Prostate gland (tissue), 2 donors: ENCODE results near the gene HTD2.

Experiments used
- CTCF ChIP-seq, 4 experiments: fragments of 200-600 bp in 2 of 4; fragments of 450-650 bp in 2 of 4; sonication (generic) in 2 of 4; IDR thresholded peaks; 1 replicate in 3 of 4; 2 replicates in 1 of 4; pipeline ENCODE4 v1.5.1; 2016 to 2019; ENCODE audit warnings: antibody characterized with exemption in 4 of 4, mild to moderate bottlenecking in 2 of 4, moderate library complexity in 2 of 4
- POLR2A ChIP-seq: fragments of 450-650 bp; IDR thresholded peaks from one replicate; pipeline ENCODE4 v1.6.1; 2016; ENCODE audit warnings: antibody characterized with exemption, mild to moderate bottlenecking
- POLR2AphosphoS5 ChIP-seq: sonication (generic); formaldehyde crosslinking; IDR thresholded peaks from one replicate; pipeline ENCODE4 v1.6.1; 2017; ENCODE audit warnings: antibody characterized with exemption

DNA sequence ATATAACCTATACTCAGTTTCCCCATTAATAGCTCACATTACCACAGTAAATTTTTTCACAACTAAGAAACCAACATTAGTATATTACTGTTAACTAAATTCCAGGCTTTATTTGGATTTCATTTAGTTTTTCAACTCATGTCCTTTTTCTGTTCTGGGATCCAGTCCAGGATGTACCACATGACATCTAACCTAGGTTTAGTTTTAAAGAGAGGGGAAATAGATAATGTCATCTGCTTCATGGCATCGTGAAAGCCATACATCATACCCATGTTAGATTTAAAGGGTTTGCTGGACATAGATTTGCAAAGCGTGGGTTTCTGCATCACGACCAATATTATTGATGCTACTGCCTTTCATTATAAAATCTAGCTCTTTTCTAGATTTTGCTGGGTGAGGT lies 33.4 kb upstream of the HTD2 start:
- TF ChIP-seq POLR2A (no peak), CTCF (IDR thresholded peaks at IDR 0.05) (no peak), POLR2AphosphoS5 (no peak)
